ENCODE data around the gene GNB5.

Gene GNB5

DNA sequence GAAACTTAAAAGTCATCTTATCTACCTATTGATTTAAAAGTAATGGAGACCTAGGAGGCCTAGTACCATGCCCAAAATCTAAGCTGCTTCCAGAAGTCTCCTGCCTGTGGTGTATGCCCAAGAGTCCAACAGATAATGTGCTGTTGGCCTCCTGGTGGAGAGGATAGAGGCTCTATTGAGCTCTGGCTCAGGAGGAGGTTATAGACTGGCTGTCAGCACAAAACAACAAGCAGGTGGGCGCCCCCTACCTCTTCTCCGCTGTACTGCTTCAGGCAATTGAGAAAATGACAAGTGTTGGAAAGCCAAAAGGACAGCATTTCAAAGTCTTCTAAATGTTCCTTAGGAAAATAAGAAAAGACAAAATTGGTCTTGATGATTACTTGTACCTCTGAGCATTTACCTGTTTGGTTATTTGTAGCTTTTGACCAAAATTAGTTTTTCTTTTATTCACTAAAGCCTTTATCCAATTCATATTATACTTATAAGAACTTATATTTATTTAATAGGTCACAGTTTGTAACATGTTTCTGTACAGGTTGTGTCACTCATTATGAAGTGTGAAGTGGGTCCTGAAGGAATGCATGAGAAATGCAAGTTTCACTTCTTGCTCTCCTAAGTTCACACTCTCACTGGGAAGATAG lies 17.2 kb upstream of the GNB5 start:
- H3K27ac ChIP-seq, result no peak overlapping the region
- TF ChIP-seq ZFX (IDR thresholded peaks at IDR 0.05), result no peak
- TF ChIP-seq, protein P1, sequence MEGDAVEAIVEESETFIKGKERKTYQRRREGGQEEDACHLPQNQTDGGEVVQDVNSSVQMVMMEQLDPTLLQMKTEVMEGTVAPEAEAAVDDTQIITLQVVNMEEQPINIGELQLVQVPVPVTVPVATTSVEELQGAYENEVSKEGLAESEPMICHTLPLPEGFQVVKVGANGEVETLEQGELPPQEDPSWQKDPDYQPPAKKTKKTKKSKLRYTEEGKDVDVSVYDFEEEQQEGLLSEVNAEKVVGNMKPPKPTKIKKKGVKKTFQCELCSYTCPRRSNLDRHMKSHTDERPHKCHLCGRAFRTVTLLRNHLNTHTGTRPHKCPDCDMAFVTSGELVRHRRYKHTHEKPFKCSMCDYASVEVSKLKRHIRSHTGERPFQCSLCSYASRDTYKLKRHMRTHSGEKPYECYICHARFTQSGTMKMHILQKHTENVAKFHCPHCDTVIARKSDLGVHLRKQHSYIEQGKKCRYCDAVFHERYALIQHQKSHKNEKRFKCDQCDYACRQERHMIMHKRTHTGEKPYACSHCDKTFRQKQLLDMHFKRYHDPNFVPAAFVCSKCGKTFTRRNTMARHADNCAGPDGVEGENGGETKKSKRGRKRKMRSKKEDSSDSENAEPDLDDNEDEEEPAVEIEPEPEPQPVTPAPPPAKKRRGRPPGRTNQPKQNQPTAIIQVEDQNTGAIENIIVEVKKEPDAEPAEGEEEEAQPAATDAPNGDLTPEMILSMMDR (conservative IDR thresholded peaks at IDR 0.05), result peak; percentile 91

GRCh38 chr15:52207191-52207590 lies 16.0 kb upstream of the GNB5 start:
- TF ChIP-seq, protein P1 (conservative IDR thresholded peaks at IDR 0.05), result no peak
- no peak for TF ChIP-seq ZFX (IDR thresholded peaks at IDR 0.05)
- no peak overlapping the region for H3K27ac ChIP-seq

GRCh38 chr15:52206446-52206845 lies 15.3 kb upstream of the GNB5 start:
- H3K27ac ChIP-seq, result no peak overlapping the region
- TF ChIP-seq, protein P1 (conservative IDR thresholded peaks at IDR 0.05), result no peak
- TF ChIP-seq ZFX (IDR thresholded peaks at IDR 0.05), result no peak

DNA sequence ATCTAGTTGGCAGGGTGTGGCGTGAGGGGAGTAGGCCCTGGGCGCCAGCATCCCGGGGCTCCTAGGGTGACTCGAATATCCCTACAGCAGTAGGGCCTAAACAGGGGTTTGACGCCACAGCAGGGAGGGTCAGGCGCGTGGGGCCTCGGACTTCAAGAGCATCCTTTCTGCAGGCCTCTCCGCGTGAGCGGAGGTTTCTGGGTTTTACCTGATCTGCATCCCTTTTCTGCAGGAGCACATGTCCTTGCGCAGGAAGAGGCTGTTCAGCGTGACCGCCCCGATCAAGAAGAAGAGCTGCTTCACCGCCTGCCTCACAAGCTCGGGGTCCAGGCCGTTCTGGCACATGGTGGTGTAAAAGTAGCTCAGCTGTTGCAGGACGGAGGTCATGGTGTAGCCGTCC lies 13.5 kb upstream of the GNB5 start:
- no peak overlapping the region for H3K27ac ChIP-seq
- TF ChIP-seq ZFX (IDR thresholded peaks at IDR 0.05), result no peak
- TF ChIP-seq, protein P1 (conservative IDR thresholded peaks at IDR 0.05), result no peak

GRCh38 chr15:52200831-52201365 lies 9.7 kb upstream of the GNB5 start:
- no peak overlapping the region for H3K27ac ChIP-seq
- TF ChIP-seq, protein P1 (conservative IDR thresholded peaks at IDR 0.05), result no peak
- no peak for TF ChIP-seq ZFX (IDR thresholded peaks at IDR 0.05)

DNA sequence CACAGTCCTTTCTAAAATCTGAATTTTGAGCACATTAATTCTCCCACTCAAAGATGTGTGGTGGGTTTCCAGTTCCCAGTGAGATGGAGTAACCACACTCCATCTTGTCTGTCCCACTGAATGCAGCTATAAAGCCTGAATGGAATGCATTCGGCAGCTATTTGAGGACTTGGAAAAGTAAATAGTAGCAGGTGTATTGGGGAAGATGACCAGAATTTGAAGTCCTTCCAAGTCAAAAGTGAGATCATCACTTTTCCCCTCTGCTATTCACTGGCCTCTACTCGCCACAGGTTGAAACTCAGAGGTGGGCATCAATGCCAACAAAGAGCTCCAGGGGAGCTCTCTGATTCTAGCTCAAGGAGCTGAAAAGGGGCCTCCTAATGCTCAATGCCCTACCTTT lies 8.1 kb upstream of the GNB5 start:
- TF ChIP-seq ZFX (IDR thresholded peaks at IDR 0.05), result no peak
- TF ChIP-seq, protein P1 (conservative IDR thresholded peaks at IDR 0.05), result no peak
- H3K27ac ChIP-seq, result no peak overlapping the region

- no peak for TF ChIP-seq ZFX (IDR thresholded peaks at IDR 0.05)
- TF ChIP-seq, protein P1 (conservative IDR thresholded peaks at IDR 0.05), result no peak
- H3K27ac ChIP-seq, result no peak overlapping the region
These were observed 5.7 kb upstream of the GNB5 start for GRCh38 chr15:52196891-52197290.
